Mesothelial cell of epicardium (in vitro differentiated cells): ENCODE results near the gene AFAP1L1. TPM values are rescaled to one million over a fixed set of nuclear protein-coding genes. Genes with fewer than 3 reads are reported as not detected.

ENCODE experiments used
- DNase-seq, 2 experiments: peaks; one replicate each; pipeline ENCODE4 v3.0.0; 2021; ENCODE audit warnings: low spot score in 2 of 2; ENCODE audit not compliant: unreplicated experiment in 2 of 2
- H3K27ac Mint-ChIP-seq: 2 replicates; pipeline ENCODE4 v1.8.0; 2021; ENCODE audit warnings: mixed read lengths
- H3K27me3 Mint-ChIP-seq: 2 replicates; pipeline ENCODE4 v1.8.0; 2021; ENCODE audit warnings: low read depth, mixed read lengths
- H3K36me3 Mint-ChIP-seq: 2 replicates; pipeline ENCODE4 v1.8.0; 2021; ENCODE audit warnings: mixed read lengths
- H3K4me1 Mint-ChIP-seq: 2 replicates; pipeline ENCODE4 v1.8.0; 2021; ENCODE audit warnings: mixed read lengths
- H3K4me3 Mint-ChIP-seq: 2 replicates; pipeline ENCODE4 v1.8.0; 2021; ENCODE audit warnings: mild to moderate bottlenecking, moderate library complexity, mixed read lengths
- H3K9me3 Mint-ChIP-seq: 2 replicates; pipeline ENCODE4 v1.8.0; 2021; ENCODE audit warnings: mixed read lengths
- CTCF ChIP-seq: fragments of 200-600 bp; sonication (generic); IDR thresholded peaks from one replicate; pipeline ENCODE4 v1.5.0; 2021; ENCODE audit warnings: antibody characterized with exemption; ENCODE audit not compliant: unreplicated experiment
- total RNA-seq: library from RNA; stranded (reverse); gene quantifications from 3 replicates; pipeline ENCODE4 v1.2.1, GENCODE V29; 2021

AFAP1L1 gene
- total RNA-seq, 1 donor from 2014 or later: 0.63 TPM

- H3K27ac Mint-ChIP-seq: no peak overlapping the region
- H3K27me3 Mint-ChIP-seq: peaks cover 67% of the 10 kb centered on the region
- no peaks in the 10 kb centered on the region for H3K9me3 Mint-ChIP-seq
- DNase-seq: no peak
- no peak overlapping the region for H3K4me3 Mint-ChIP-seq
- no peaks in the 10 kb centered on the region for H3K4me1 Mint-ChIP-seq
- H3K36me3 Mint-ChIP-seq: no peaks in the 10 kb centered on the region
- no peak for TF ChIP-seq CTCF
Measured at GRCh38 chr5:149277801-149278200, 6.1 kb downstream of the AFAP1L1 start.

GRCh38 chr5:149278451-149279210, 7.0 kb downstream of the AFAP1L1 start:
- no peaks in the 10 kb centered on the region for H3K9me3 Mint-ChIP-seq
- no peak overlapping the region for H3K4me3 Mint-ChIP-seq
- H3K27me3 Mint-ChIP-seq: peaks cover 59% of the 10 kb centered on the region
- no peaks in the 10 kb centered on the region for H3K4me1 Mint-ChIP-seq
- no peak overlapping the region for H3K27ac Mint-ChIP-seq
- no peak for DNase-seq
- no peak for TF ChIP-seq CTCF
- H3K36me3 Mint-ChIP-seq: no peaks in the 10 kb centered on the region

GRCh38 chr5:149279661-149280060, 8.0 kb downstream of the AFAP1L1 start:
- H3K4me3 Mint-ChIP-seq: no peak overlapping the region
- H3K36me3 Mint-ChIP-seq: no peaks in the 10 kb centered on the region
- no peaks in the 10 kb centered on the region for H3K9me3 Mint-ChIP-seq
- H3K27ac Mint-ChIP-seq: no peak overlapping the region
- no peak for TF ChIP-seq CTCF
- H3K27me3 Mint-ChIP-seq: peaks cover 56% of the 10 kb centered on the region
- no peaks in the 10 kb centered on the region for H3K4me1 Mint-ChIP-seq
- no peak for DNase-seq

GRCh38 chr5:149280124-149280523, 8.5 kb downstream of the AFAP1L1 start:
- Mint-ChIP-seq H3K27ac (no peak overlapping the region), H3K4me1 (no peaks in the 10 kb centered on the region), H3K36me3 (no peaks in the 10 kb centered on the region), H3K27me3 (peaks cover 52% of the 10 kb centered on the region), H3K9me3 (no peaks in the 10 kb centered on the region), H3K4me3 (no peak overlapping the region)
- no peak for DNase-seq
- no peak for TF ChIP-seq CTCF

- Mint-ChIP-seq H3K27me3 (peaks cover 46% of the 10 kb centered on the region), H3K4me1 (no peaks in the 10 kb centered on the region), H3K27ac (no peak overlapping the region), H3K36me3 (no peaks in the 10 kb centered on the region), H3K4me3 (no peak overlapping the region), H3K9me3 (no peaks in the 10 kb centered on the region)
- TF ChIP-seq CTCF: no peak
- DNase-seq: no peak
Measured at GRCh38 chr5:149280802-149281201, 9.1 kb downstream of the AFAP1L1 start.
